CD4-positive, alpha-beta T cell (primary cell): ENCODE measurements around the gene EHBP1L1. TPM values are rescaled to one million over a fixed set of nuclear protein-coding genes. Genes with fewer than 3 reads are reported as not detected.

ENCODE experiments used
- ATAC-seq: fragments of 200-7000 bp; cut with Tn5 transposase; one replicate; pipeline ENCODE4 v1.10.0; 2022; ENCODE audit warnings: mild to moderate bottlenecking; ENCODE audit not compliant: poor library complexity
- CTCF ChIA-PET: fragments of 350-600 bp; sonication (Branson Sonifier 250); formaldehyde crosslinking; loops from one replicate; lab custom pipeline; 2021; ENCODE audit warnings: antibody characterized with exemption, inconsistent platforms; lab: Charles Lee
- POLR2A ChIA-PET: fragments of 350-600 bp; sonication (Branson Sonifier 250); formaldehyde crosslinking; loops from one replicate; lab custom pipeline; 2021; ENCODE audit warnings: antibody characterized with exemption, inconsistent platforms; lab: Charles Lee
- DNase-seq, 14 experiments: peaks; one replicate each; pipeline ENCODE4 v3.0.0-alpha.2; 2013 to 2020; ENCODE audit warnings: mixed read lengths in 2 of 14
- H3K27ac ChIP-seq, 2 donors: one replicate each; pipeline versions ENCODE4 v1.5.1 to v1.7.0; 2013; ENCODE audit warnings: low read length in 2 of 2, low read depth in 1 of 2, mild to moderate bottlenecking in 1 of 2
- H3K27me3 ChIP-seq, 2 experiments: 1 replicate in 1 of 2; 2 replicates in 1 of 2; pipeline versions ENCODE4 v1.6.1 to v1.7.0; 2013; ENCODE audit warnings: low read length in 2 of 2, control low read depth in 1 of 2, mild to moderate bottlenecking in 1 of 2, moderate library complexity in 1 of 2; ENCODE audit not compliant: insufficient read depth in 2 of 2, control insufficient read depth in 1 of 2
- H3K36me3 ChIP-seq: one replicate; pipeline ENCODE4 v1.6.1; 2013; ENCODE audit warnings: low read length, control low read depth; ENCODE audit not compliant: insufficient read depth
- H3K4me1 ChIP-seq: one replicate; pipeline ENCODE4 v1.6.1; 2013; ENCODE audit warnings: low read length, control low read depth; ENCODE audit not compliant: insufficient read depth
- H3K4me3 ChIP-seq: one replicate; pipeline ENCODE4 v1.5.1; 2013; ENCODE audit warnings: mild to moderate bottlenecking, low read length, moderate library complexity
- H3K9me3 ChIP-seq, 2 experiments: 1 replicate in 1 of 2; 2 replicates in 1 of 2; pipeline versions ENCODE4 v1.6.1 to v1.7.0; 2013; ENCODE audit warnings: low read length in 2 of 2, mild to moderate bottlenecking in 2 of 2, control low read depth in 1 of 2, moderate library complexity in 1 of 2; ENCODE audit not compliant: control insufficient read depth in 1 of 2, insufficient read depth in 1 of 2
- H3K27ac Mint-ChIP-seq: one replicate; pipeline ENCODE4 v1.8.0; 2020; ENCODE audit warnings: mixed read lengths
- H3K27me3 Mint-ChIP-seq: one replicate; pipeline ENCODE4 v1.8.0; 2021; ENCODE audit warnings: mixed read lengths
- H3K36me3 Mint-ChIP-seq: one replicate; pipeline ENCODE4 v1.8.0; 2021; ENCODE audit warnings: low read depth, mixed read lengths
- H3K4me1 Mint-ChIP-seq: one replicate; pipeline ENCODE4 v1.8.0; 2021; ENCODE audit warnings: low read depth, mixed read lengths
- H3K4me3 Mint-ChIP-seq: one replicate; pipeline ENCODE4 v1.8.0; 2020; ENCODE audit warnings: mild to moderate bottlenecking, mixed read lengths
- H3K9me3 Mint-ChIP-seq: one replicate; pipeline ENCODE4 v1.8.0; 2020; ENCODE audit warnings: mixed read lengths
- CTCF ChIP-seq: fragments of 200-600 bp; IDR thresholded peaks from one replicate; pipeline ENCODE4 v1.8.0; 2022; ENCODE audit warnings: antibody characterized with exemption, mild to moderate bottlenecking
- intact Hi-C, 2 experiments: fragments of 100-400 bp; cut with DNase I in 1 of 2; cut with micrococcal nuclease in 1 of 2; formaldehyde crosslinking; loops; one replicate each; pipeline versions ENCODE4 v1.15.1 to v1.9.0; 2023 to 2025; cut with DNase I, micrococcal nuclease
- total RNA-seq, 174 experiments: library from RNA in 2 of 174; stranded (reverse) in 2 of 174; gene quantifications; one replicate each; pipeline ENCODE4 v1.2.3 and lab custom pipeline; 2021 to 2026

The EHBP1L1 gene
- total RNA-seq, 2 experiments from 2014 or later: 82.6 to 88.5 TPM

DNA sequence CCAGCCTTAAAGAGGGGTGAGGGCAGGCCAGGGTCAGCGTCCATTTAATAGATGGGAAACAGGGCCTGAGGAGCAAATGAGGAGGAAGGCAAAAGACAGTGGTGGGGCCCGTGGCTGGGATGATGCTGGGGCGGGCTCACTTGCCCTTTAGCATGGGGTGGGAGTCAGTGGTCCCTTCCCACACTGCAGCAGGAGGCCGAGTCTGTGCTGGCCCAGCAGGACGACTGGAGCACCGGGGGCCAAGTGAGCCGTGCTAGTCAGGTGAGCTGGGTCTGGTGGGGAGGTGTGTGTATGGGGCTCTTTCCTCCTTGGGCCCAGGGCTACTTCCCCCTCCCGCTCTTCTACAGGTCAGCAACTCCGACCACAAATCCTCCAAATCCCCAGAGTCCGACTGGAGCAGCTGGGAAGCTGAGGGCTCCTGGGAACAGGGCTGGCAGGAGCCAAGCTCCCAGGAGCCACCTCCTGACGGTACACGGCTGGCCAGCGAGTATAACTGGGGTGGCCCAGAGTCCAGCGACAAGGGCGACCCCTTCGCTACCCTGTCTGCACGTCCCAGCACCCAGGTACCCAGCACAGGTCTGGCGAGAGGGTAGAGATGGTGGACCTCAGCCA lies 38.1 kb upstream of the EHBP1L1 start:
- ChIA-PET CTCF (interaction anchor here (1.2 to 2.1 kb wide), 3 partner anchors 14 to 57 kb away, joined by 3 to 6 read pairs (median 3); no protein-coding TSS in a partner anchor), POLR2A (interaction anchor here (1.2 to 2.0 kb wide), 5 partner anchors 9 to 115 kb away, joined by 3 to 7 read pairs (median 4); partner anchors contain the start of genes EHBP1L1, FAM89B and SCYL1)
- H3K36me3 Mint-ChIP-seq: peaks cover 47% of the 10 kb centered on the region
- ATAC-seq (no peak), DNase-seq (peak in 1 of 14 experiments; percentile 36)
- peaks cover 44% of the 10 kb centered on the region for H3K36me3 ChIP-seq
- no peak overlapping the region for H3K27ac Mint-ChIP-seq
- peak overlapping the region; percentile 11 for H3K4me3 Mint-ChIP-seq
- H3K27ac ChIP-seq: no peak overlapping the region
- intact Hi-C loops: no loop called here
- H3K9me3 ChIP-seq: no peaks in the 10 kb centered on the region
- no peaks in the 10 kb centered on the region for H3K9me3 Mint-ChIP-seq
- no peaks in the 10 kb centered on the region for H3K27me3 Mint-ChIP-seq
- no peak overlapping the region for H3K4me3 ChIP-seq
- no peak for TF ChIP-seq CTCF
- peaks cover 22% of the 10 kb centered on the region for H3K4me1 ChIP-seq
- H3K27me3 ChIP-seq: no peaks in the 10 kb centered on the region
- peaks cover 9% of the 10 kb centered on the region for H3K4me1 Mint-ChIP-seq

DNA sequence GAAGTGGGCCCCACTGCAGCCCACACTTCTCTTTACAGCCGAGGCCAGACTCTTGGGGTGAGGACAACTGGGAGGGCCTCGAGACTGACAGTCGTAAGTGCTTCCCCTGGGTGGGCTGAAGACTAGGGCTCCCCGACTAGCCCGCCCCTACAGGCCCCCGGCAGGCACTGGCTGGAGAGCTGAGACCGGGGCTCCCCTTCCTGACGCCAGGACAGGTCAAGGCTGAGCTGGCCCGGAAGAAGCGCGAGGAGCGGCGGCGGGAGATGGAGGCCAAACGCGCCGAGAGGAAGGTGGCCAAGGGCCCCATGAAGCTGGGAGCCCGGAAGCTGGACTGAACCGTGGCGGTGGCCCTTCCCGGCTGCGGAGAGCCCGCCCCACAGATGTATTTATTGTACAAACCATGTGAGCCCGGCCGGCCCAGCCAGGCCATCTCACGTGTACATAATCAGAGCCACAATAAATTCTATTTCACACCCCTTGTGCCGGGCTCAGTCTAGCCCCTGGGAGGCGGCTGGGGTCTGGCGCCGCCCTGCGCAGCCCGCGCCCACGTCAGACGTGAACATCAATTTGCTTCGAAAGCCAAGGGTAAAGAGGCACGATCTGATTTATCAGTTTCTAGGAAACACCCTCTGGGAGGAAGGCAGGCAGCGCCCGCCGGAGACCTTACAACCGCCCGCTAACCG lies 37.5 kb upstream of the EHBP1L1 start:
- no peak overlapping the region for H3K4me3 ChIP-seq
- Mint-ChIP-seq H3K9me3 (no peaks in the 10 kb centered on the region), H3K36me3 (peaks cover 47% of the 10 kb centered on the region), H3K4me3 (peak overlapping the region; percentile 60), H3K27ac (peak overlapping the region; percentile 44), H3K4me1 (peaks cover 9% of the 10 kb centered on the region), H3K27me3 (no peaks in the 10 kb centered on the region)
- CTCF ChIA-PET: interaction anchor here (1.2 to 3.0 kb wide), 4 partner anchors 13 to 56 kb away, joined by 3 to 30 read pairs (median 4); partner anchors contain the start of gene EHBP1L1
- intact Hi-C loops: no loop called here
- TF ChIP-seq CTCF: no peak
- H3K27me3 ChIP-seq: no peaks in the 10 kb centered on the region
- peaks cover 38% of the 10 kb centered on the region for H3K36me3 ChIP-seq
- POLR2A ChIA-PET: interaction anchor here (1.2 to 4.8 kb wide), 5 partner anchors 8 to 114 kb away, joined by 3 to 32 read pairs (median 4); partner anchors contain the start of genes FAM89B, MAP3K11, PCNX3 and SCYL1
- ATAC-seq (no peak), DNase-seq (peak in 1 of 14 experiments; percentile 45)
- H3K9me3 ChIP-seq: no peaks in the 10 kb centered on the region
- peaks cover 22% of the 10 kb centered on the region for H3K4me1 ChIP-seq
- no peak overlapping the region for H3K27ac ChIP-seq

DNA sequence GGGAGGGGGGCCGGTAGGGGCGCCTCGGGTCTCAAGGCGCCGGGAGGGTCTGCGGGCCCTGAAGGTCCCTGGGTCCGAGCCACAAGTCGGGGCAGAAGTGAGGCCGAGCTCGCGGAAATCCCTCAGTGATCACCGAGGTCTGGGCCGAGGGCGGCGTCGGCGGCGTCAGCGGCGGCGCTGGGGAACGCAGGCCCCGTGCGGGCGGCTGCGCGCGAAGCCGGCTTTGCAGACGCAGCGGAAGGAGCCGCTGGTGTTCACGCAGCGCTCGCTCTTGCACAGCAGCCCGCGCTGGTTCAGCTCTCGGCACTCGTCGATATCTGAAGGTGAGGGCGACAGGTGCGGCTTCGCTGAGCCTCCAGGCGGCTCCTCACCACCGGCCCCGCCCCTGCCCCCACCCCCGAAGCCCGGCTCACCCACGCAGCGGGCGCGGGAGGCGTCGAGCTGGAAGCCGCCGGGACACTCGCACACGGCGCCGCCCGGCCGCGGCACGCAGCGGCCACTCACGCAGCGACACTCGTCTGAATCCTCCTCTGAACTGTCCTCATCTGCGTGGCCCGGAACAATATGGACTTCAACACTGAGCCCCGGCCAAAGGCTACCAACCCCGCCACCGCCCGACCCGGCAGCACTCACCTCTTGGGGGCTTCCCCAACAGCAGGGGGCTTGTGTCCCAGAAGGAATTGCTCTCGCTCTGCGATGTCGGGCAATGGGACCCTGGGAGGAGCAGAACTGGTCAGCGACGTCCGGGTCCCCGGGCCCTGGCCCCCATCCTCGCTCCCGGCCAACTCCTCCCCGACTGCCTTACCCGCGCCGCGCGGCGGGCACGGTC lies 36.7 kb upstream of the EHBP1L1 start:
- ATAC-seq: no peak
- Histone ChIP-seq H3K4me1 (peaks cover 22% of the 10 kb centered on the region), H3K9me3 (no peaks in the 10 kb centered on the region), H3K27me3 (no peaks in the 10 kb centered on the region), H3K4me3 (no peak overlapping the region), H3K27ac (peak overlapping the region in 1 of 2 donors; percentile 56), H3K36me3 (peaks cover 36% of the 10 kb centered on the region)
- intact Hi-C loops: no loop called here
- H3K27me3 Mint-ChIP-seq: no peaks in the 10 kb centered on the region
- DNase-seq: peak in 1 of 14 experiments; percentile 58
- peaks cover 49% of the 10 kb centered on the region for H3K36me3 Mint-ChIP-seq
- ChIA-PET POLR2A (interaction anchor here (0.7 to 4.8 kb wide), 15 partner anchors 10 to 113 kb away, joined by 3 to 41 read pairs (median 17); partner anchors contain the start of genes EHBP1L1, FAM89B, KCNK7 and LTBP3), CTCF (interaction anchor here (0.7 to 6.5 kb wide), 17 partner anchors 10 to 321 kb away, joined by 3 to 86 read pairs (median 7); partner anchors contain the start of genes EHBP1L1, FAM89B, KCNK7 and MAP3K11)
- peaks cover 13% of the 10 kb centered on the region for H3K4me1 Mint-ChIP-seq
- peak overlapping the region; percentile 44 for H3K27ac Mint-ChIP-seq
- H3K4me3 Mint-ChIP-seq: no peak overlapping the region
- no peaks in the 10 kb centered on the region for H3K9me3 Mint-ChIP-seq
- TF ChIP-seq CTCF: no peak
